Activated T-cell treated with anti-CD3 and anti-CD28 coated beads for 24 hours (primary cell): ENCODE data around the gene DLD.
"Not testable (repeated sequence)": the region's sequence is repeated elsewhere in the genome, so short reads cannot be mapped to it uniquely, and the experiment has no call there.

Source experiments
- DNase-seq: peaks from one replicate; pipeline ENCODE4 v3.0.0-alpha.2; 2020; ENCODE audit warnings: low read depth

The DLD gene

DNA sequence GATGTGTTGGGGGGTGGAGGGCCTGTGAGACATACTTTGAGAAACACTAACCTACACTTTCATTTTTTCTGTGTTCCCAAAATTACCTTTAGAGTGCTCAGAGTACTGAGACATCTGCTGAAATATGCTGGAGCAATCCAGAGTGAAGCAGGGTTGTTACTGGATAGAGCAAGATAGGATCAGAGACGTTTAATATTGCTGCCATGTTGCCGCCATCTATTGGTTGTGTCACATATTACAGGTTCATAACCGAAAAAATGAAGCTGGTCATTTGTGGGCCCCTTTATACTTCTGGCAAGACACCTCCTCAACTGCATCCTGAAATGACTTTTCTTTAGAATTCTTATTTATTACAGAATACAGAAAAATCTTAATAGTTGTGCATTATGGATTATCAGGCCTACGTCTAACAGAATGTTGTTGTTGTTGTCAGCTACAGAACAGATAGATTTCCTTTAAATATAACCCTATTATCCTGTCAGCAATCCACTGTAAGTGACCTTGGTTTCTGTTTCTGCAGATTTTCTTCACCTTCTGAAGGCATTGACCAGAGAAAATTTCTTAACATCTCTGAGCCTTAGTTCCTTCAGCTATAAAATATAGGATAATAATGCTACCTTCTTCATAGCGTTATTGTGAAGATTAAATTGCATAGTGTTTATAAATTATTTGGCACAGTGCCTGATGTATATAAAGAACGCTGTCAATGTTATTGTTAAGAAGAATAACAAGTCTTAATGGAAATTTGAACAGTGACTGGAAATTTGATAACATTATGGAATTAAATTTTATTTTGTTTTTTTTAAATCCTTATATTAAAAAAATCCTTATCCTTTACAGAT is 16.2 kb upstream of the DLD start:
- DNase-seq, result peak; percentile 20

DNA sequence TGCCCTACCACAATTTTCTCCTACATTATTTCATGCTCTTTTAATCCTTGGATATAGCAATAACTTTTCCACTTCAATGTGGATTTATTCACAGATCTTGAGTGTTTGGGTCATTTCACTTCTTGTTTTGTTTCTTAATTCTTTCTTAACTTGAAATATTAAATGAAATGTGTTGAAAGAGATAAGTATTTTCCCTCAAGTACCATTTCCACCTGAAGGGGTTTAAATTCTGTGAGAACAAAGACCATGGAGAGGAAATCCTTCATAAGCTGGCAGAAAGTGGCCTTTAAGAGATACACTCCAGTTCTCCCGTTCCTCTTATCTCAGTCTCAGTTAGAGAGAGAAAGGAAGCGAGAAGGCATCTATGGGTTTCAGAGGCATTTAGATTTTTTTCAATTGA is 14.1 kb upstream of the DLD start:
- no peak for DNase-seq

DNA sequence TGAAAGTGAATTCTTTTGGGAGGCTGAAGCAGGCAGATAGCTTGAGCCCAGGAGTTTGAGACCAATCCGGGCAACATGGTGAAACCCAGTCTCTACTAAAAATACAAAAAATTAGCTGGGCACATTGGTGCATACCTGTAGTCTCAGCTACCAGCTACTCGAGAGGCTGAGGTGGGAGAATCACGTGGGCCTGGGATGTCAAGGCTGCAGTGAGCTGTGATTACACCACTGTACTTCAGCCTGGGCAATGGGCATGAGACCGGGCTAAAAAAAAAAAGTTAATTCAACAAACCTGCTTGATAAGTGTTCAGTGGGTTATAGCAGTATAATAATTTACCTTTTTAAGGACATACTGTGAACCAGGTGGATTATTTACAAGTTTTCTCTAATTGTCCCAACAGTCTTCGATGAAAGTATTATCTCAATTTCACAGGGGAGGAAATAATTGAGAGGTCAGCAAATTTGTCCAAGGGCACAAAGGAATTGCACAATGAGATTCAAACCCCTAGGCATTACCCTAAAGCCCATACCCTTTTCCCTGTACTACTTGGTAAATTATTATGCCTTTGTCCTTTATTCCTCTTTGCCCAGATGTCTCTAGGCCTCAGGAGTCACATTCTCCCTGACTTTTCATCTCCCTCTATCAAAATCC is 13.1 kb upstream of the DLD start:
- no peak for DNase-seq

DNA sequence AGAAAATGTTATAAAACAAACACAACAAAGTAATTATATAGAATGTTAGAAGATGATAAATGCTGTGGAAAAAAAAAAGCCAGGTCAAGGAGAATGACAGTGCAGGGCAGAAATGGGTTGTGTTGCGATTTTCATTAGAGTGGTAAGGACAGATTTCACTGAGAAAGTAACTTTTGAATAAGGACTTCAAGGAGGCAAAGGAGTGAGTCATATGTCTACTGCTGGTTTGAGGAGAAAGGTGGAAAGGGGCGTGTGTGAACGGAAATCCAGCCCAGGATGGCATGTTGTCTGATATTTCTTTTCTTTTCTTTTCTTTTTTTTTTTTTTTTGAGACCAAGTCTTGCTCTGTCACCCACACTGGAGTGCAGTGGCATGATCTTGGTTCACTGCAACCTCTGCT is 12.3 kb upstream of the DLD start:
- DNase-seq, result no peak

DNA sequence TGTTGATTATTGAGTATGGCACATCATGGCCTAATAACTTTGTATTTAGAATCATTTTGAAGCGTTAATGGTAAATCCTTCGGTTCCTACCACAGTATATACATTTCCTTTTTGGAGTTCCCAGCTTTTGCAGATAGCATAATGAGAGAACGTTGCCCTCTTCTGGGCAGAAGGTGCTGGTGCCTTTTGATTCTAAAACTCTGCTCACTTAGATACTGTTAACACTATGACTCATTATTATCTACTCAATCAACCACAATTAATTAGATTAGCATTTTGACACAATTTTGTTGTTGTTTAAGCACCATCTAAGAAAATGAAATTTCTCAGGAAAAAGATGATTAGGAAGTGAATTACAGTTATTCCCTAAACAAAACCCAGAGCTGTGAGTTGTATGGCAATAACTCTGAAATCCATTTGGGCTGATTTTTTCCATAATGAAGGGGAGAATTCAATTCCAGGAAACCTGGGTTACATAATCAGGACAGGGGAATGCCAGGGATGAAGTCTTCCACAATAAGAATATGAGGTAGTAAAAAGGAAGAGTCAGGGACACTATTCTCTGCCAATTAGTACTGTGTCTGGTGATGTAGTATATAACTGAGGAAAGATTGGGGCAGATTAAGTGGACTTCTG is 11.5 kb upstream of the DLD start:
- DNase-seq, result peak; percentile 24

DNA sequence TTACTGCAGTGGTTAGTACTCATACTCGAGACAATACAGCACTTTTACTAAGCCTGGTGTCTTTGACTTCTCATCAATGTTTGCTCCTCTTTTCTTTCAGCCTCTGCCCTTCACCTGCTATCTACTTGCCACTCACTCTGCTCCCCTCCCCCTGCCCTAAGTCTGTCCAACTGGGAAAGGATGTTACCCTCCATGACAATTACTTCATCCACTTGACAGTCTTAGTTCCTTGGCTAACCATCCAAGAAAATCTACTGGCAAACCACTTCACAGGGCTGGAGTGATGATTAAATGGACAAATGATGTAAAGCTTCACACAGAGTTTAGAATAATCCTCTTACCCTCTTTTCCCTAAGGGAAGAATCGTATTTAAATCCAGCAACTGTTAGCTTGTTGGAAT is 8.2 kb upstream of the DLD start:
- no peak for DNase-seq

DNA sequence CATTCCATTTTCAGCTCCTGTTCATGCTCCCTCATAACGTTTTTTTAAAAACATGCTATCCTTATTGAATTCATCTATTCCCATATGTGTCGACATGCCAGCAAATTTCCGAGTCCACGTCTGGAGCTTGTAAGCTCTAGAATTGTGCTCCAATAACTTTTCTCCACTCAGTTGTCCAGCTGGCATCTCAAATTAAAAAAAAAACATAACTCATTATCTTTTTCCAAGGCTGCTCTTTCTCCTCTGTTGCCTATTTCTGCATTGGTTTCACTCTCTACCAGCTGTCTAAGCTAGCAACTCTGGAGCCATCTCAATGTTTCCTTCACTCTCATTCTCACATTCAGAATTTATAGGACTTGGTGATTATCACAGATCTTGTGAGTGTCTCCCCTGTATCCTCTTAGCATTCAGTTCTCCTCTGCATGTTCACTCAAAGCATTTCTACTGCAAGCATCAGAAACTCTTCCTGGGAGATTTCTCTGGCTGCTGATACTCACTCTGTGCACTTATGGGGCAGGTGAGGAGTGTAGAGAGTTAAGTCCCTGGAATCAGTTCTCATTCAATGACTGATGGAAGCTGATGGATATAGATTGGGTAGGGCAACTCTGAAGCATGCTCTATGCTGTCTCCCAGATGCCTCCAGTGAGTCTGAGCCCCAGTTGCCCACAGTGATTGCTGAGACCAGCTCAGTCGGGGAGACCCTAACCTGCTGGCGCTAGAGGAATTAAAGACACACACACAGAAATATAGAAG is 6.7 kb upstream of the DLD start:
- no peak for DNase-seq

DNA sequence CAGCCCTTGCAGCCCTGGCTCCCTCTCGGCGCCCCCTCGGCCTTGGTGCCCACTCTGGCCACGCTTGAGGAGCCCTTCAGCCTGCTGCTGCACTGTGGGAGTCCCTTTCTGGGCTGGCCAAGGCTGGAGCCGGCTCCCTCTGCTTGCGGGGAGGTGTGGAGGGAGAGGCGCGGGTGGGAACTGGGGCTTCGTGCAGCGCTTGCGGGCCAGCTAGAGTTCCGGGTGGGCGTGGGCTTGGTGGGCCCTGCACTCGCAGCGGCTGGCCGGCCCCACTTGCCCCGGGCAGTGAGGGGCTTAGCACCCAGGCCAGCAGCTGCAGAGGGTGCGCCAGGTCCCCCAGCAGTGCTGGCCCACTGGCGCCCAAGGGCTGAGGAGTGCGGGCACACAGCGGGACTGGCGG is 3.2 kb upstream of the DLD start:
- DNase-seq, result not testable (repeated sequence)

DNA sequence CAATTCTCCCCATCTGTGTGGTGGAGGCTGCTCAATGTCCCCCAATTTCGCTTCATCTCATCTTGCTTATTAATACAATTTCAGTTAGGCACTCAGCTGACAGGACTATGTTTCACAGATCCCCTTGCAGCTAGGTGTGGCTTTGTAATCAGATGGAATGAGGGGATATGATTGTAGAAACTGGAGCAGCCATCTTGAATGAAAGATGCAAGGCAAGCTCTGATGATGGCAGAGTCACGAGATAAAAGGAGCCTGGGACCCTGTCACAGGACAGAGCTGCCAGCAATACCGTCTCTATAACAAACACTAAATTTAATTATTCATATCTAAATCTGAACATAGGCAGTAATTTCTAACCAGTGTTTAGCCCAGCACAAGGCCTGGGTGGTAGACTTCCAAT is 991 bp upstream of the DLD start:
- DNase-seq, result no peak

DNA sequence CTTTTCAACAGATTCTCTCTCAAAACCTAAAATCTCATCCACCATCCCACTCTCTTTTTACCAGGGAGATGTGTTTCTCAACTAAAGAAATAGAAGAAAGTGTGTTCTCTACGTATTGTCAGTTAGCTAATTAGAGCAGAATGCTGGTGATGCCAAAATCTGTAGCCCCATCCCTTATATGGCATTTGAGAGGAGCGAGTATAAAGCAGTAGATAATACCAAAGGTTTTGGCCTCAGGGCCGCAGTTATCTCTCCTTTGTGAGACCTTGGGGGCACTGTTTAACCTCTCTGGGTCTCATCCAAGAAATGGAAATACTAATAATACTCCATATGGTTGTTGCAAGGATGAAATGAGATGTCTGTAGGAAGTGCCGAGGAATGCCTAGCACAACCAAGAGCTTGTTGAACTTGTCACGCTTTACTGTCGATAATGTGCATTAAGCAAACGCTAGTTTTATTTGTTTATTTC is 456 bp upstream of the DLD start:
- DNase-seq, result no peak

DNA sequence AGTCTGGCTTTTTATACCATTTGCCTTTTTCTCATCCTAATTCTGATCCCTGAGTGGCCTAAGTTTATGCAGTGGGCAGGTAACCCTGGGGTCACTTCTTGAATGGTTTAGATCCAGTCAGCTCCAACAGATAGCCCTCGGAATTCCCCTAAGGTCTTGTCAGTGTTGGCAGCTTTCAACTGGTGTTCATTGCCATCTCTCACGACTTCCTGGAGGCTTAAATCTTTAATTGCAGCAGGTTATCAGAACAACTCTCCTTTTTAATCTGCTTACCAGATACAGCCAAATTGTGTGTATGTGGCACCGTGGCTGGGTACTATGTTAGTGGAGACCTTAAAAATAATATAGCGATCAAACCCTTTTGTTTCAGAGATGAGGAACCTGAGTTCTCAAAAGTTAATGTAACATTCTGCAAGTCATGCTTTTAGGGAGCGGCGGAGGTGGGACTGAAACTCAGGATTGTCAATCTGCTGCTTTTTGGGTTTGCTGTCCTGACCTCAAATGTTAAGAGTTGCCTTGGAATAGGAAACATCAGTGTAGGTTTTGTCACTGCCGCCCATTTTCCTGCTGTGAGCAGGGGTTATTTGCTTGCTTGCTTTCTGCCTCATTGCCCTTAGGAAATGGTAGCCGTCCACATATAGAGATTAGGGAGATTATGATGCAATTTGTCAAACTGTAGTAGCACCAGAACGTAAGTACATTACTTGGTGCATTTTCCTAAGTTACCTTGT is 818 bp downstream of the DLD start:
- no peak for DNase-seq

DNA sequence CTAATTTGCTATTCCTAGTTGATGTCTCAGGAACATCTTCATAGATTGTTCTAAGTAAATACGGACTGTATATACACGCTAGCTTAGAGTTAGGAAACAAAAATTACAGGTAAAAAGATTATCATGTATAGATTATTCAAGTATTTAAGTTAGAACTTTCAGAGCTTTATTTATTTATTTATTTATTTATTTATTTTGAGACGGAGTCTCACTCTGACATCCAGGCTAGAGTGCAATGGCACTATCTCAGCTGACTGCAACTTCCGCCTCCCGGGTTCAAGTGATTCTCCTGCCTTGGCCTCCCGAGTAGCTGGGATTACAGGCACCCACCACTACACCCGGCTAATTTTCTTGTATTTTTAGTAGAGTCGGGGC is 1.4 kb downstream of the DLD start:
- DNase-seq, result not testable (repeated sequence)

DNA sequence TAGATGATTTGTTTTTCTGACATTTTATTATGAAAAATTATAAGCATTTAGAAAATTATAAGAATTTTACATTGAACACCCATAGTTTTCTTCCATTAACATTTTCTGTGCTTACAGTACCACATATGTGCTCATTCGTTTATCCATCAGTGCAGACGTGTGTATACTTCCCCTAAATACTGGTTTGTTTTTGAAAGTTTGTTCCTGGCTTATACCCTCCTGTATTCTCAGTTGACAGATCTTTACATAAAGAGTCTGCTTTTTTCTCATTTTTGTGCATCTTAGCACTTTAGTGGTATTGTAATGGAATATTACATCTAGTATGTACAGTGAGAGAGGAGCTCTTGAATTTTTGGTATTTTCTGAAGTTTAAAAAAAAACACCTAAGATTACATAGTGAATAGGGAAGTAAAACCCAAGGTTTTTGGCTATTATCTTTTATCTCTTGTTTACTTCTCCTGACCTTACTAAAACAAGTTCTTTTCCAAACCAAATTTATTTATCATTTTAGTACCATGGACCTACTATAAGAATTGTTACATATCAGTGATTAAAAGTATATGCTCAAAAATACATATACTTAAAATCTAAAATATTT is 8.1 kb downstream of the DLD start:
- no peak for DNase-seq

DNA sequence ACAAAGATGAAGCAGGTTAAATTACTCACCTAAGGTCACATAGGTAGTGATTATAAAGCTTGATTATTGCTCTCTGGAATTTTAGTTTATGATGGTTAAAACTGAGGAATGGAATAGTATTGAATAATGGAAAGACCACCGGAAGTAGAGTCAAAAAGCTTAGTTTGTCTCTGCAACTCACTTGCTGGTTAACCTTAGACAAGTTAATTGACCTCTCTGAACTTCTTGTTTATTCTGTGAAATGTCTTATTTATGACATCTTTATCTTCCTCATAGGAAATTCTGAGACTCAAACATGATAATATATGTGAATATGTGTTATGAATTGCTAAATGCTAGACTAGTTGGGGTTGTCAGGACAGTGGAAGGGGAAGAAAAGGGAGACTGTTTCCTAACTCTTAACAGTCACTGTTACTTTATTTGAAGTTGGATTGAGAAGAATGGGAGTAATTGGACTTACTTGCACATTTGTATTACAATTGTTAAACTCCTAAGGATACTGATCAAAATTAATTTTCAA is 9.6 kb downstream of the DLD start:
- no peak for DNase-seq

DNA sequence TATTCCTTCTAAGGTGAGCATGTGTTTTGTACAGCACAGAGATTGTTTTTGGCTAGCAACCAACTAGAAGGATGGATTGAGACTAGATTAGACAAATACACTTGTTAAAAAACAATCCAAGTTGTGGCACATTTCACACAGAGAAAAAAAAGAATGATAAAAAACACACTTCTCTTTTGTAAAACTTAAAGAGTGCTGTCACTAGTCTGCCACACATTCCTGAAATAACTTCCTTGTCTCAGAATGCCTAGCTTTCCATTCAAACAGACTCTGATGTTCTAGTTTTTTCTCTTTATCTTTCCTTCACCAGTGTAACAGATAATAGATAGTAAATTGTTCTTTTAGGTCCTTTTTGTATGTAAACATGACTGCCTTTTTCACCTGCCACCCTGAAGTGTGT is 11.4 kb downstream of the DLD start:
- DNase-seq, result no peak

DNA sequence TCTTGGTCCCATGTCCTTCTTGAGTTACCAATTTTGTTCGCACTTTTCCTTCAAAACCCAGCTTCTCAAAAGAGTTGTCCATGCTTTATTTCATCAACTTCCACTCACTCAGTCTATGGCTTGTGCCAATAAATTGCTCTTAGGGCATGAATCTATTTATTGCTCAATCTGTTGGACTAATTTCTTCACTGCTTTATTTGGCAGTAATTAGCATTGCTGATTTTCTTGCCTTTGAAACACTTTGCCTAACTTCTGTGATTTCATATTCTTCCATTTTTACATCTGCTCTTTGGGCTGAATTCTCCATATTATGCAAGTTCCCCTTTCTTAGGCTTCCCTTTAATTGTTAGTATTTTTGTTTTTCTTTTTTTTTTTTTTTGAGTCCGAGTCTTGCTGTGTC is 16.8 kb downstream of the DLD start:
- no peak for DNase-seq

DNA sequence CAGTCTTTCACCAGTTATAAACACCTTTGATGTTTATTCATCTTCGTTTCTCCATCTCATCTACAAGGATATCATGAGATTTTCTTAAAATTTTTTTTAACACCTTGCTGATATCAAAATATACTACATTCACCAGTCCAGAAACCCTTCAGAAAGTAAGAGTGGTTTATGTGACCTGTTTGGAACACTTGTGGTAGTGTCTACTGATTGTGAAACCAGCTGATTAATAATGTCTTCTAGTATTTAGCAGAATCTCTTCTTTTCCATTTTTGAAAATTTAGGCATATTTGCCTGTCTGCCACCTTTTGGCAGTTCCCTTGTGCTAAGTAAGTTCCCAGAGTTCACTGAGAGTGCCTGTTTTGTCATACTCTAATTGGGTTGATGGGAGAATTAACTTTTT is 18.5 kb downstream of the DLD start:
- no peak for DNase-seq

DNA sequence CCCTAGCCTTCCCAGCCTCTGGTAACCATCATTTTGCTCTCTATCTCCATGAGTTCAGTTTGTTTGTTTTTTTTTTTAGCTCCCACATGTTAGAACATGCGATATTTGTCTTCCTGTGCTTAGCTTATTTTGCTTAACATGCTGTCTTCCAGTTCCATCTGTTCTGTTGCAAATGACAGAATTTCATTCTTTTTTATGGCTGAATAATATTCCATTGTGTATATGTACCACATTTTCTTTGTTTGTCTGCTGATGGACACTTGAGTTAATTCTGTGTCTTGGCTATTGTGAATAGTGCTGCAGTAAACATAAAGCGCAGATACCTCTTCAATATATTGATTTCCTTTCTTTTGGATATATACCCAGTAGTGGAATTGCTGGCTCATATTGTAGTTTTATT is 21.0 kb downstream of the DLD start:
- no peak for DNase-seq

DNA sequence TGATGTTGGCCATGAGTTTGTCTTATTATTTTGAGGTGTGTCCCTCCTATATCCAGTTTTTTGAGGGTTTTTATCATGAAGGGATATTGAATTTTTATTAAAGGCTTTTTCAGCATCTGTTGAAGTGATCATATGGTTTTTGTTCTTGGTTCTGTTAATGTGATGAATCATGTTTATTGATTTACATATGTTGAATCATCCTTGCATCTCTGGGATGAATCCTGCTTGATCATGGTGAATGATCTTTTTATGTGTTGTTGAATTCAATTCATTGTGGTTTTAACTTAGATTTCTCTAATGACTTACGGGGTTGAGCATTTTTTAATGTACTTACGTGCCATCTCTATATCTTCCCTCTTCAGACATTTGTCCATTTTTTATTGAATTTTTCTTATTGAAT is 22.9 kb downstream of the DLD start:
- DNase-seq, result no peak

DNA sequence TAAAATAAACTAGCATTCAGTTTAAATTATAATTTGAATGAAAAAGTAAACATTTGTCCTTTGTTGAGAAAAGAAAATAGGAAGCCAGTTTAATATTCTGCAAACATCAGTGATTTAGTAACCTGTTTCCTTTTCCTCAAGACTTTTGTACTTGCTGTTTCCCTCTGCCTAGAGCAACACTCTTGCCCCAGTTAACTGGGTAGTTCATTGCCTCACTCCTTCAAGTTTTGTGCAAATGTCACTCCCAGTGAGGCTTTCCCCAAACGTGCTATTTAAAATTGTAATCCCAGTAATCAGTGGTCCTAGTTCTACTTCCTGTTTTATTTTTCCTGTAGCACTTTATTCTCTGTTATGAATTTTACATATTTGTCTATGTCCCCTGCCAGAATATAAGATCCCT is 23.8 kb downstream of the DLD start:
- DNase-seq, result no peak

DNA sequence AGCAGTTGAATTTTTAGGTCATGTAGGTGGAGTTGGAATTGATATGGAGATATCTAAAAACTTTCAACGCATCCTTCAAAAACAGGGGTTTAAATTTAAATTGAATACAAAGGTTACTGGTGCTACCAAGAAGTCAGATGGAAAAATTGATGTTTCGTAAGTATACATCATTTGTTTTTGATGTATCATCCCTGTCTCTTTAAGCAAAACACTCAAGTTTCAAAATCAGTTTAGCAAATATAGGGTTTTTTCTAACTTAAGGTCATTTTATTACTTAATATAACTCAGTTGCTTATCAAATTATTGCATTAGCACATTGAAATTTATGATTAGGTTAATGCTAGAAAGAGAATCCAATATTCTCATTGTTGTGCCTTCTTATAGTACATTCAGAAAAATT is 24.6 kb downstream of the DLD start:
- DNase-seq, result no peak
